K562 (cell line): ENCODE measurements around the gene CCDC85B. TPM values are rescaled to one million over a fixed set of nuclear protein-coding genes. Genes with fewer than 3 reads are reported as not detected.

ENCODE experiments used
- EP300 ChIP-seq: IDR thresholded peaks from 2 replicates; pipeline ENCODE4 v1.6.1; 2012; ENCODE audit warnings: low read length, improper control_type of control experiment
- ETS1 ChIP-seq: conservative IDR thresholded peaks from 2 replicates; pipeline ENCODE4 v1.6.1; 2011; ENCODE audit warnings: low read depth, mild to moderate bottlenecking, low read length; ENCODE audit not compliant: control insufficient read depth
- MBD1 ChIP-seq: fragments of 250-450 bp; sonication (Bioruptor Pico); IDR thresholded peaks from 2 replicates; pipeline ENCODE4 v1.8.0; 2022; ENCODE audit warnings: inconsistent platforms
- MCM5 ChIP-seq: fragments of 450-650 bp; IDR thresholded peaks from 2 replicates; pipeline ENCODE4 v1.6.1; 2016; ENCODE audit warnings: low read depth
- PCBP2 ChIP-seq: fragments of 200-400 bp; formaldehyde crosslinking; IDR thresholded peaks from 2 replicates; pipeline ENCODE4 v1.6.1; 2018; ENCODE audit warnings: low read length, low read depth, mild to moderate bottlenecking, moderate library complexity; ENCODE audit not compliant: poor library complexity, severe bottlenecking
- SMARCA5 ChIP-seq: fragments of 450-650 bp; IDR thresholded peaks from 2 replicates; pipeline ENCODE4 v1.6.1; 2016
- SP1 ChIP-seq: sonication (generic); formaldehyde crosslinking; IDR thresholded peaks from 2 replicates; pipeline ENCODE4 v1.8.1; 2022; ENCODE audit warnings: mild to moderate bottlenecking, missing genetic modification reagents
- TGIF2 ChIP-seq: sonication (generic); formaldehyde crosslinking; IDR thresholded peaks from 2 replicates; pipeline ENCODE4 v1.8.1; 2022; ENCODE audit warnings: mild to moderate bottlenecking, missing genetic modification reagents, moderate library complexity
- U2AF2 ChIP-seq: fragments of 200-400 bp; formaldehyde crosslinking; optimal IDR thresholded peaks from 2 replicates; pipeline ENCODE3; 2017; ENCODE audit warnings: low read depth, mild to moderate bottlenecking, low read length
- ZNF165 ChIP-seq: fragments of 250-450 bp; sonication (Bioruptor Pico); IDR thresholded peaks from 2 replicates; pipeline ENCODE4 v1.4.0; 2020; ENCODE audit warnings: borderline replicate concordance
- ZNF408 ChIP-seq: fragments of 250-450 bp; sonication (Bioruptor Pico); IDR thresholded peaks from 2 replicates; pipeline ENCODE4 v1.4.0; 2020; ENCODE audit warnings: low read depth, mild to moderate bottlenecking, moderate library complexity
- ZNF561 ChIP-seq: fragments of 450-650 bp; formaldehyde crosslinking; conservative IDR thresholded peaks from 2 replicates; pipeline ENCODE4 v1.4.0; 2020; ENCODE audit warnings: mild to moderate bottlenecking, moderate library complexity
- polyA plus RNA-seq, 8 experiments: library from polyadenylated mRNA; depleted of rRNA in 4 of 8; stranded (reverse) in 5 of 8; unstranded in 3 of 8; fragments of >200 nt; fragmentation: Nextera tagmentation in 2 of 8; fragmentation: Illumina TruSeq in 1 of 8; extraction: Ambion mirVana in 2 of 8; extraction: Trizol in 1 of 8; gene quantifications; 2 replicates each; pipeline versions ENCODE4 v1.2.1 to v1.2.3, GENCODE V29; 2011 to 2014; ENCODE audit warnings: inconsistent platforms in 1 of 8, missing spikeins in 1 of 8
- total RNA-seq, 7 experiments: library from RNA; depleted of rRNA in 6 of 7; stranded (reverse); fragments of >200 nt in 6 of 7; fragmentation: Illumina TruSeq in 2 of 7; extraction: Trizol in 2 of 7; gene quantifications; 2 replicates each; pipeline versions ENCODE4 v1.2.1 to v1.2.3, GENCODE V29; 2011 to 2021; ENCODE audit warnings: low replicate concordance in 1 of 7
- TF ChIP-seq, protein P1 (sequence below): fragments of 250-450 bp; sonication (Bioruptor Pico); IDR thresholded peaks from 2 replicates; pipeline ENCODE4 v1.4.0; 2020; ENCODE audit warnings: mild to moderate bottlenecking, moderate library complexity
- TF ChIP-seq, protein P2 (sequence below), 2 experiments: IDR thresholded peaks; 2 replicates each; pipeline ENCODE4 v1.6.1; 2011; ENCODE audit warnings: borderline replicate concordance in 1 of 2, control low read depth in 1 of 2, low read depth in 1 of 2, low read length in 1 of 2, mild to moderate bottlenecking in 1 of 2, mixed read lengths in 1 of 2, moderate library complexity in 1 of 2; ENCODE audit not compliant: insufficient read depth in 1 of 2, insufficient read length in 1 of 2, poor library complexity in 1 of 2, severe bottlenecking in 1 of 2; ENCODE audit errors: extremely low read depth in 1 of 2
- TF ChIP-seq, protein P3 (sequence below), 2 experiments: fragments of 450-650 bp in 1 of 2; sonication (generic) in 1 of 2; formaldehyde crosslinking; conservative IDR thresholded peaks; 2 replicates each; pipeline versions ENCODE4 v1.4.0 to v1.8.1; 2020 to 2022; ENCODE audit warnings: mild to moderate bottlenecking in 1 of 2, missing genetic modification reagents in 1 of 2

CCDC85B gene
- total and polyA plus RNA-seq, 9 of the 15 experiments (the other 6 are each of a cell fraction or from before 2014, with no cell fraction given): 0.14 to 138 (median 6.2) TPM

DNA sequence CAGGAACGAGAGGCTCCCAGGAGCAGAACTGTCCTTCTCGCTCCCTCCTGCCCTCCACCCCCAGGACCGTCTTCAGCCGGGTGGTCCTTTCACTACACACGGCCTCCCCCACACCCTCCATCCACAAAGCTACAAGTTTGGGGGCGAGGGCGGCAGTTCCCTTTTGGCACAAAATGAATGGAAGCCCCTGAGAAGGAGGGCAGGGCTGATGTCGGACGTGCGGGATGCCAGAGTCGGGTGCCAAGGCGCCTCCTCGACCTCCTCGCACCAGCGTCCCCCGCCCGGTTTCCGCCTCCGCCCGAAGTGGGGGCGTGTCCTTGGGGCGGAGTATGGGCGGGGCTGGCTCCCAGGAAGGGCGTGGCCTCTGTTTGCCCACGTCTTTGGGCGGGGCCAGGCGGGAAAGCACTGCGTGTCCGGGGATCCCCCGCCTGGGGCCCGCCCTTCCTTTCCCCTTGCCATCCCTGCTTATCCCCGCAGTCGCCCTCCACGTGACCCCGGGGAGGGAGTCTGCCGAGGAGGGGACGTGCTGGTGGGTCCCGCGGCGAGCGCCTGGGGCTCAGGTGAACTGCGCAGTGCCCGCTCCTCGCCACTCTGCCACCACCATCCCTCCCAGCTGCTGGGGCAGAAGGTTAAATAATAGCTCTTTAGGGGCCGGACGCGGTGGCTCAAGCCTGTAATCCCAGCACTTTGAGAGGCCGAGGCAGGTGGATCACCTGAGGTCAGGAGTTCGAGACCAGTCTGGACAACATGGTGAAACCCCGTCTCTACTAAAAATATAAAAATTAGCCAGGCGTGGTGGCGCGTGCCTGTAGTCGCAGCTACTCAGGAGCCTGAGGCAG, 16.9 kb upstream of the CCDC85B start (continued):
- TF ChIP-seq, protein P1, sequence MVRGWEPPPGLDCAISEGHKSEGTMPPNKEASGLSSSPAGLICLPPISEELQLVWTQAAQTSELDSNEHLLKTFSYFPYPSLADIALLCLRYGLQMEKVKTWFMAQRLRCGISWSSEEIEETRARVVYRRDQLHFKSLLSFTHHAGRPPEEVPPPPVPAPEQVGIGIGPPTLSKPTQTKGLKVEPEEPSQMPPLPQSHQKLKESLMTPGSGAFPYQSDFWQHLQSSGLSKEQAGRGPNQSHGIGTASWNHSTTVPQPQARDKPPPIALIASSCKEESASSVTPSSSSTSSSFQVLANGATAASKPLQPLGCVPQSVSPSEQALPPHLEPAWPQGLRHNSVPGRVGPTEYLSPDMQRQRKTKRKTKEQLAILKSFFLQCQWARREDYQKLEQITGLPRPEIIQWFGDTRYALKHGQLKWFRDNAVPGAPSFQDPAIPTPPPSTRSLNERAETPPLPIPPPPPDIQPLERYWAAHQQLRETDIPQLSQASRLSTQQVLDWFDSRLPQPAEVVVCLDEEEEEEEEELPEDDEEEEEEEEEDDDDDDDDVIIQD (CRISPR knock-in tag): no peak
- TF ChIP-seq U2AF2 (no peak), ZNF408 (CRISPR knock-in tag) (no peak), SP1 (peak; percentile 99), ZNF561 (no peak), ETS1 (no peak), MCM5 (no peak), SMARCA5 (no peak), MBD1 (CRISPR knock-in tag) (no peak), ZNF165 (no peak), EP300 (no peak), PCBP2 (no peak), TGIF2 (CRISPR knock-in tag) (no peak)
- TF ChIP-seq, protein P2, sequence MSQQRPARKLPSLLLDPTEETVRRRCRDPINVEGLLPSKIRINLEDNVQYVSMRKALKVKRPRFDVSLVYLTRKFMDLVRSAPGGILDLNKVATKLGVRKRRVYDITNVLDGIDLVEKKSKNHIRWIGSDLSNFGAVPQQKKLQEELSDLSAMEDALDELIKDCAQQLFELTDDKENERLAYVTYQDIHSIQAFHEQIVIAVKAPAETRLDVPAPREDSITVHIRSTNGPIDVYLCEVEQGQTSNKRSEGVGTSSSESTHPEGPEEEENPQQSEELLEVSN (IDR thresholded peaks at IDR 0.05; ENCODE audit: borderline replicate concordance in 1 of 2, extremely low read depth in 1 of 2, insufficient read depth in 1 of 2, insufficient read length in 1 of 2, low read depth in 1 of 2, low read length in 1 of 2, poor library complexity in 1 of 2, severe bottlenecking in 1 of 2): peak; percentile 28 to 76
- TF ChIP-seq, protein P3, sequence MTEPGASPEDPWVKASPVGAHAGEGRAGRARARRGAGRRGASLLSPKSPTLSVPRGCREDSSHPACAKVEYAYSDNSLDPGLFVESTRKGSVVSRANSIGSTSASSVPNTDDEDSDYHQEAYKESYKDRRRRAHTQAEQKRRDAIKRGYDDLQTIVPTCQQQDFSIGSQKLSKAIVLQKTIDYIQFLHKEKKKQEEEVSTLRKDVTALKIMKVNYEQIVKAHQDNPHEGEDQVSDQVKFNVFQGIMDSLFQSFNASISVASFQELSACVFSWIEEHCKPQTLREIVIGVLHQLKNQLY (CRISPR knock-in tag; conservative IDR thresholded peaks at IDR 0.05): no peak
